Endothelial cell of coronary artery (primary cell): ENCODE data around the gene SAP25. TPM values are rescaled to one million over a fixed set of nuclear protein-coding genes. Genes with fewer than 3 reads are reported as not detected.

Experiments used
- total RNA-seq: library from RNA; depleted of rRNA; stranded (reverse); fragments of >200 nt; gene quantifications from 2 replicates; pipeline ENCODE4 v1.2.3, GENCODE V29; 2014

The SAP25 gene
- not detected in 2 replicates for total RNA-seq

DNA sequence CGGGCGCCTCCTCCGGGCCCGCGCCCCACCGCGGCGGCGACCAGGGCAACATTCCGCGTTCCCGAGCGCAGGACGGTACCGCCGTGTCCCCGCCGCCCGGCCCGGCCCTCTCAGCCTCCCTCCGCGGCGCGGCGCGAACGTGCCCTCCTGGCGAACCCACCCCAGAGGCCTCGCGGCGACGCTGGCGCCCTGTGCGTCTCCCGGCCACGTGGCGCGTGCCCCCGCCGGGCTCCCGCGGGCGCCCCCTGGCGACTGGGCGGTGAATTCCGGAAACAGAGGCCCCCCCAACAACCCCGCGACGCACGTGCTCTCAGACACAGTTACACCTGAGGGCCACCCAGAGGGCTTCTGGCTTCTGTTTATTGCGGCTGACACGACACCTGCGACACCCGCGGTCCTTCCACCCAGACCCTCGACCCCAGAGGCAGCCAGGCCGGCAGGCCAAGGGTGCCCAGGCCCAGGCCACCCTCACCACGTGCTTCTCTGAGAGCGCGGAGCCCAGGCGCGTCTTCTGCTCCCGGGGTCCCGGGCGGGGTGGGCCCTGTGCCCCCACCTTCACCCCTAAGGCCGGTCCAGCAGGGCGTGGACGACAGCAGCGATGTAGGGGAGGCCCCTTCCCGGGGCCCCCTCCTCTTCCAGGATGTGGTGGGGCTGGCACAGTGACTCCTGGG, at the start of gene SAP25:
Gene SAP25, minus strand, starts transcription at position 210 of the 671 bp plus-strand sequence. Its CDS starts 158 bp downstream, at position 52.

DNA sequence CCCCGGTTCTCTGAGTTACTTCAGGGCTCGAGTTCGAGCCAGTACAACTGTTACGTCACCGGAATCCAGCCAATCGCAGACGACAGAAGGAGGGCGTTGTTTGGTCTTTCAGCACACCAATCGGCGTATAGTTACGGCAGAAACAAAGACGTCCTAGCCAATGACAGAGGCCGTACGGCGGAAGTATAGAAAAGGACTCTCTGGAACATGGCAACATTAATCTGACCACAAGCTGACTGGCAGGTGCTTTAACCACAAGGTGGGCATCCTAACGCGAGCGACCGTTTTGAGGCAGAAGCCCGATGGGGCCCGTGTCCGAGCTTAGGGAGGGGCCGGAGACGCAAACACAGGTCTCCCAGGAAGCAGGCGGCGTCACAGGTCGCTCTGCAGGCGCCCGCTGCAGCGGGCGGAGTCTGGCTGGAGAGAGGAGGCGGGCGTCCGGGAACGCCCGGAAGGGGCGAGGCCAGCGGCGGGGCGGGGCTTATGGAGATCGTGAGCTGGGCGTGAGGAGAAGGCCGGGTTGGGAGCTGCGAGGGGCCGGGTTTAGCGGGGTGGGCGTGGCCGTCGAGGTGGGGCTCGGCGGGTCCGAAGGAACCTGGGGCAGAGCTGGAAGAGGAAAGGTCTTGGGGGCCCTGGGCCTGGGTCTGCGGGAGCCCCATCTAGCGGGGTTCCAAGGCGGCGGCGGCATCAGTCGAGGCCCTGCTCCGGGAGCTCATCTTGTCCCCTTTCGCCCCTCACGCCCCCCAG, 38.5 kb upstream of the SAP25 start, which contains the start of gene MOSPD3:
Gene MOSPD3, plus strand, starts transcription at position 558 of the 747 bp plus-strand sequence. CDS start 252 bp downstream, outside the sequence.

DNA sequence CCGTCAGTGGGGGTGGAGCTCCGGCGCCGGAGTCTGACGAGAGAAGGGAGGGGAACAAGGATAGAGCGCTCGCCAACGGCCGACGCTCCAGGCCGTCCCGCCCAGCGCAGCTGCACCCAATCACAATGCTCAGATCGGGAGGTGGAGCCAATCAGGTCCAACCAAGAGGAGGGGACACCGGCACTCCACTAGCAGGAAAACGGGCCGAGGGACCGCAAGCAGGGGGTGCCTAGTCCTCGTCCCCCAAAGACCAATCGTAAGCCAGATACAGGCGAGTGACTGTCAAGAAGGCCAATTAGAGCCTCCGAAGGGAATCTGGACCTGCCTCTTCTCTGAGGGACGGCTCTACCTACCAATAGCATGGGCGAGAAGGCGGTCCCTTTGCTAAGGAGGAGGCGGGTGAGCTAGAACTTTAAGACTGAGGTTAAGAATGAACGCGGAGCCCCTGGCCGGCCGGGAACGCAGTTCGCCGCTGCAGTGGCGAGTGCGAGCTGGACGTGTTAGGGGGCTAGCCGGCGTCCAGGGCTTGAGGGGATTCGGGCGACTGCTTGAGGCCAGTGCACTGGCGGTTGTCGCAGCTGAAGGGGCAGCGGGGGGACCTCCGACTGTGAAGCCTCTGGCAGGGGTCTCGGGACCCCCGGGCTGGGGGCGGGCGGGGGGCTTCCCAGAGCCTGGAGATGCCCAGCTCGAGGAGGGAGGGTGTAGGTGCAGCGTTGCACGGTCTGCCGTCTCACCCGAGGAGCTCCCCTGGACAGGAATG, 12.7 kb upstream of the SAP25 start, which contains the start of gene FBXO24:
Gene FBXO24, plus strand, starts transcription at position 63 of the 760 bp plus-strand sequence. Its CDS starts 298 bp downstream, at position 361.

DNA sequence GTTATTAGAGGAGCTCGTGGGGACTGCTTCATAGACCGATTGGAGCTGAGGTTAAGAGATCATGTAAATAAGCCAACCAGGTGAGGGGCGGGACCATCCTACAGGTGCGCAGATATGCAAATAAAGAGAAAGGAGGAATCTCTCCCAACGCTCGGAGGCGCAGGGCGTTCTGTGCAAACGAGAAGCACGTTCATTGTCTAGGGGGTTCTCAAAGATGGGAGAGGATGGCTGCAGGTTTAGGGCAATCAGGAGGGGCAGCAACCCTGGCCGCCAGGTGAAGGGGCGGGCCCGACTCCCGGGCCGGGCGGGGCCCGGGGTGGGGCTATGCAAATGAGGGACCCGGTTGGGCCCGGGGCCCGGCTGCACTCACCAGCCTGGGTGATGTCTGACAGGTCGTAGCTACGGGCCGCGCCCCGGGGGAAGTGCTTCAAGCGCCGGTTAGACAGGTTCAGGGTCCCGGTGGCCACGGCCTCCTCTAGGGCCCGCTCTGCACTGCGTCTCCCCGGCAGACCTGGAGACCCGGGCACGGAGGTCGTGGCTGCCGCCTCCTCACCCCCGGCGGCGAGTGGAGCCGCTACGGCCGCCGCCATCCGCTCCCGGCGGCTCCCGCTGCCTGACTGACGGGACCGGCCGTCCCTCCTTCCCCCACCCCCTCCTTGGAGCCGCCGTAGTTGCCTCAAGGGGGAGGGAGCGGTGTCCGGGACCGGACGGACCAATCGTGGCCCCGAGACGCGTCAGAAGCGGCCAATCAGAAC, 12.0 kb upstream of the SAP25 start, which contains the start of gene LRCH4:
Gene LRCH4, minus strand, starts transcription at position 619 of the 755 bp plus-strand sequence. Its CDS starts 29 bp downstream, at position 590.

DNA sequence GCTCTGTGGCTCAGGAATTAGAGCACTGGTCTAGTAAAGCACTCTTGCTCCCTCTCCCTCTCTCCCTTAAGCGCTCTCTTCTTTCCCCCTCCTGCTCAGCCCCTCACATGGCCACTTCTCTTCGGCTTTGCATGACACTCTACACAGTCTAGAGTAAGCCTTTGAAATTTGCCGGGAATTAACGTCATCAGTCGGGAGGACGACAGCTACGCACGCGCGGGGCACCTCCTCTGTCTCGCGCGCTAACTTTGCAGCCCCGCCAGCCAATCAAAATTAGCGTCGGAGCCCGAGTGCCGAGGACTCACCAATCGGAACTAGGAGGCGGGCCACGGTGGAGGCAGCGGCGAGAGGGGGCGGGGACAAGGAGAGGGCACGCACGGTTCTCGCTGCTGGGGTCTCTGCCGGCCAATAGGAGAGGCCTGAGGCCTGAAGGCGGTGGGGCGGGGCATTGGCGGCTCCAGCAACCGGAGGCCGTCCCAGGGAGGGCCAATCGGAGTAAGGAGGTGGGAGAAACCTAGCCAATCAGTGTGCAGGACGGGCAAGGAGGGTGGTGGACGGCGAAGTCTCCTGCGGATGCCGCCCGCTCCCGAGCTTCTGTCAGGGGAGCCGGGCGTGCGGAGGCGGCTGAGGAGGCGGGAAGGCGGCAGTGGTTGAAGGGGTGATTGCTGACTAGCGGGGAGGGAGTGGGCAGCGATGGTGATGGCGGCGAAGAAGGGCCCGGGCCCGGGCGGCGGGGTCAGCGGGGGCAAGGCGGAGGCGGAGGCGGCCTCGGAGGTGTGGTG, 34.9 kb downstream of the SAP25 start, which contains the start of gene AGFG2:
Gene AGFG2, plus strand, starts transcription at position 550 of the 782 bp plus-strand sequence. Its CDS starts 144 bp downstream, at position 694.

Other genes with a start within 250 kb of the SAP25 start
- gene PILRB, start 215.8 kb downstream of the SAP25 start, total RNA-seq, result 4.1 and 14.6 TPM in 2 replicates
- gene PILRA, start 200.4 kb downstream of the SAP25 start, total RNA-seq, result 0.28 TPM in 1 of 2 replicates, not detected in the other
- 0.54 and 0.85 TPM in 2 replicates for gene ZCWPW1, start 145.2 kb downstream of the SAP25 start, total RNA-seq
- gene MEPCE, start 144.1 kb downstream of the SAP25 start, total RNA-seq, result 33.0 and 42.9 TPM in 2 replicates
- gene PPP1R35, start 137.4 kb downstream of the SAP25 start, total RNA-seq, result 18.1 and 18.5 TPM in 2 replicates
- gene SPACDR, start 109.6 kb downstream of the SAP25 start, total RNA-seq, result 1.3 and 1.9 TPM in 2 replicates
- gene TSC22D4, start 94.7 kb downstream of the SAP25 start, total RNA-seq, result 27.9 and 32.6 TPM in 2 replicates
- gene NYAP1, start 90.0 kb downstream of the SAP25 start, total RNA-seq, result 1.9 and 2.2 TPM in 2 replicates
- 18.0 and 19.2 TPM in 2 replicates for gene AGFG2, start 34.7 kb downstream of the SAP25 start, total RNA-seq
- 6.2 and 9.3 TPM in 2 replicates for gene LRCH4, start 12.2 kb upstream of the SAP25 start, total RNA-seq
- gene FBXO24, start 12.4 kb upstream of the SAP25 start, total RNA-seq, result 0.09 and 0.28 TPM in 2 replicates
- 0.28 and 0.45 TPM in 2 replicates for gene PCOLCE, start 28.5 kb upstream of the SAP25 start, total RNA-seq
- 4.0 and 4.2 TPM in 2 replicates for gene MOSPD3, start 38.6 kb upstream of the SAP25 start, total RNA-seq
- gene TFR2, start 67.7 kb upstream of the SAP25 start, total RNA-seq, result 0.18 and 0.19 TPM in 2 replicates
- not detected in 2 replicates for gene ACTL6B, start 82.5 kb upstream of the SAP25 start, total RNA-seq
- gene GNB2, start 99.8 kb upstream of the SAP25 start, total RNA-seq, result 79.3 and 96.9 TPM in 2 replicates
- gene GIGYF1, start 120.3 kb upstream of the SAP25 start, total RNA-seq, result 12.1 and 16.4 TPM in 2 replicates
- 34.6 and 45.7 TPM in 2 replicates for gene POP7, start 132.2 kb upstream of the SAP25 start, total RNA-seq
- gene EPO, start 146.6 kb upstream of the SAP25 start, total RNA-seq, result not detected in 2 replicates
- not detected in 2 replicates for gene ZAN, start 159.7 kb upstream of the SAP25 start, total RNA-seq